Measurements from ENCODE around the gene CCDC92.
A peak's percentile ranks its signal among the peaks of the same experiment; 100 is the strongest.
"Not testable (repeated sequence)": the region's sequence is repeated elsewhere in the genome, so short reads cannot be mapped to it uniquely, and the experiment has no call there.

Gene CCDC92

GRCh38 chr12:123949770-123950165 is 22.9 kb downstream of the CCDC92 start:
- DNase-seq (ENCODE audit: low read depth in 2 of 2) = no peak

GRCh38 chr12:123948796-123949769 is 23.5 kb downstream of the CCDC92 start:
- no peak for DNase-seq (ENCODE audit: low read depth in 2 of 2)

- no peak for DNase-seq (ENCODE audit: low read depth in 2 of 2)
Observed at GRCh38 chr12:123948401-123948795, 24.2 kb downstream of the CCDC92 start.

GRCh38 chr12:123947531-123947930 is 25.1 kb downstream of the CCDC92 start:
- not testable (repeated sequence) for DNase-seq (ENCODE audit: low read depth in 2 of 2)

- not testable (repeated sequence) for DNase-seq (ENCODE audit: low read depth in 2 of 2)
Observed at GRCh38 chr12:123946516-123947505, 25.8 kb downstream of the CCDC92 start.

GRCh38 chr12:123946152-123946515 is 26.5 kb downstream of the CCDC92 start:
- DNase-seq (ENCODE audit: low read depth in 2 of 2) = no peak

GRCh38 chr12:123945287-123946151 is 27.1 kb downstream of the CCDC92 start:
- DNase-seq (ENCODE audit: low read depth in 2 of 2) = no peak

GRCh38 chr12:123944696-123945095 is 27.9 kb downstream of the CCDC92 start:
- no peak for DNase-seq (ENCODE audit: low read depth in 2 of 2)

- DNase-seq (ENCODE audit: low read depth in 2 of 2) = no peak
Observed at GRCh38 chr12:123943816-123944215, 28.8 kb downstream of the CCDC92 start.

GRCh38 chr12:123942911-123943648 is 29.6 kb downstream of the CCDC92 start:
- no peak for DNase-seq (ENCODE audit: low read depth in 2 of 2)

- DNase-seq (ENCODE audit: low read depth in 2 of 2) = no peak
Observed at GRCh38 chr12:123942238-123942653, 30.4 kb downstream of the CCDC92 start.

GRCh38 chr12:123941624-123942237 is 30.9 kb downstream of the CCDC92 start:
- no peak for DNase-seq (ENCODE audit: low read depth in 2 of 2)

- no peak for DNase-seq (ENCODE audit: low read depth in 2 of 2)
Observed at GRCh38 chr12:123941000-123941399, 31.6 kb downstream of the CCDC92 start.

- DNase-seq (ENCODE audit: low read depth in 2 of 2) = no peak
Observed at GRCh38 chr12:123940627-123940966, 32.0 kb downstream of the CCDC92 start.

GRCh38 chr12:123939716-123940626 is 32.7 kb downstream of the CCDC92 start:
- DNase-seq (ENCODE audit: low read depth in 2 of 2) = no peak

- no peak for DNase-seq (ENCODE audit: low read depth in 2 of 2)
Observed at GRCh38 chr12:123938679-123939480, 33.8 kb downstream of the CCDC92 start.

GRCh38 chr12:123937707-123938591 is 34.7 kb downstream of the CCDC92 start:
- DNase-seq (ENCODE audit: low read depth in 2 of 2) = peak in 1 of 2 experiments; percentile 21
